Uterus (tissue), 2 donors: ENCODE data around the gene TDRD3.

Source experiments
- POLR2A ChIP-seq, 2 donors: fragments of 450-650 bp; IDR thresholded peaks; one replicate each; pipeline ENCODE4 v1.6.1; 2016; ENCODE audit warnings: antibody characterized with exemption in 2 of 2, mild to moderate bottlenecking in 1 of 2, moderate library complexity in 1 of 2
- TF ChIP-seq, protein P1 (sequence below), 4 experiments: fragments of 200-600 bp in 2 of 4; fragments of 450-650 bp in 2 of 4; sonication (generic) in 2 of 4; IDR thresholded peaks; one replicate each; pipeline ENCODE4 v1.5.1; 2016 to 2019; ENCODE audit warnings: antibody characterized with exemption in 4 of 4, mild to moderate bottlenecking in 2 of 4, moderate library complexity in 1 of 4

DNA sequence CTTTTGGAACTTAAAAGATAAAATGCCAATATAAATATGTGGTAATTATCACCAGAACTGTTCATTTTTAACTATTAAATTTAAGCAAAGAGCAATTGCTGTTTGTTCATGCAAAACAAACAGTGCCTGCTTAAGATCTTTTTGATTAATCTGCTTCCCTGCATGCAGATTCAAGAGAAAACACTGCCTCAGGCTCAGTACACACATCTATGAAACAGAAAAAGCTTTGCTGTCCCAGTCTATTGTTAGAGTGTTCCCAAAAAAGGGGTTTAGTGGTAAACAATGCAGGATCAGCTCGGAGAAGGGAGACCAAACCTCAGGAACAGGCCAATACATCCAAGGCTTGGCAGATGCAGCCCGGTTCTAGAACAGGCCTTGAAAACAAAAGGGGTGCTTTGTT, 49.3 kb upstream of the TDRD3 start:
- TF ChIP-seq, protein P1, sequence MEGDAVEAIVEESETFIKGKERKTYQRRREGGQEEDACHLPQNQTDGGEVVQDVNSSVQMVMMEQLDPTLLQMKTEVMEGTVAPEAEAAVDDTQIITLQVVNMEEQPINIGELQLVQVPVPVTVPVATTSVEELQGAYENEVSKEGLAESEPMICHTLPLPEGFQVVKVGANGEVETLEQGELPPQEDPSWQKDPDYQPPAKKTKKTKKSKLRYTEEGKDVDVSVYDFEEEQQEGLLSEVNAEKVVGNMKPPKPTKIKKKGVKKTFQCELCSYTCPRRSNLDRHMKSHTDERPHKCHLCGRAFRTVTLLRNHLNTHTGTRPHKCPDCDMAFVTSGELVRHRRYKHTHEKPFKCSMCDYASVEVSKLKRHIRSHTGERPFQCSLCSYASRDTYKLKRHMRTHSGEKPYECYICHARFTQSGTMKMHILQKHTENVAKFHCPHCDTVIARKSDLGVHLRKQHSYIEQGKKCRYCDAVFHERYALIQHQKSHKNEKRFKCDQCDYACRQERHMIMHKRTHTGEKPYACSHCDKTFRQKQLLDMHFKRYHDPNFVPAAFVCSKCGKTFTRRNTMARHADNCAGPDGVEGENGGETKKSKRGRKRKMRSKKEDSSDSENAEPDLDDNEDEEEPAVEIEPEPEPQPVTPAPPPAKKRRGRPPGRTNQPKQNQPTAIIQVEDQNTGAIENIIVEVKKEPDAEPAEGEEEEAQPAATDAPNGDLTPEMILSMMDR (IDR thresholded peaks at IDR 0.05), result no peak
- TF ChIP-seq POLR2A (IDR thresholded peaks at IDR 0.05), result no peak
